Adrenal gland (tissue), 12 donors: ENCODE measurements around the gene MGMT. TPM values are rescaled to one million over a fixed set of nuclear protein-coding genes. Genes with fewer than 3 reads are reported as not detected.

ENCODE experiments used
- DNase-seq, 7 donors: peaks; one replicate each; pipeline ENCODE4 v3.0.0-alpha.2; 2019 to 2020
- H3K27ac ChIP-seq, 5 donors: fragments of 200-600 bp; sonication (generic) in 4 of 5; 1 replicate in 3 of 5; 2 replicates in 2 of 5; pipeline versions ENCODE4 v1.5.1 to v1.8.0; 2016 to 2020; ENCODE audit warnings: mild to moderate bottlenecking in 1 of 5
- H3K27me3 ChIP-seq: fragments of 200-600 bp; 2 replicates; pipeline ENCODE4 v1.8.0; 2021
- H3K36me3 ChIP-seq, 2 donors: fragments of 200-600 bp; replicated peaks in 1 of 2; 1 replicate in 1 of 2; 2 replicates in 1 of 2; pipeline versions ENCODE4 v1.5.1 to v1.8.0; 2018 to 2022
- H3K4me1 ChIP-seq, 2 donors: fragments of 200-600 bp; replicated peaks in 1 of 2; 1 replicate in 1 of 2; 2 replicates in 1 of 2; pipeline versions ENCODE4 v1.5.1 to v1.8.0; 2018 to 2021
- H3K4me3 ChIP-seq, 4 donors: fragments of 200-600 bp; sonication (generic) in 3 of 4; one replicate each; pipeline ENCODE4 v1.5.1; 2016 to 2018
- H3K9me3 ChIP-seq, 3 donors: fragments of 200-600 bp; sonication (generic) in 1 of 3; replicated peaks in 1 of 3; 1 replicate in 2 of 3; 2 replicates in 1 of 3; pipeline versions ENCODE4 v1.5.1 to v1.8.0; 2016 to 2021
- POLR2A ChIP-seq, 2 donors: fragments of 450-650 bp; IDR thresholded peaks; one replicate each; pipeline ENCODE4 v1.6.1; 2017; ENCODE audit warnings: antibody characterized with exemption in 2 of 2, mild to moderate bottlenecking in 2 of 2, moderate library complexity in 1 of 2
- WGBS, 4 donors: extraction: QIAGEN DNeasy Blood & Tissue Kit in 2 of 4; methylation state at CpG; one replicate each; pipeline versions ENCODE4 v1.1.5 to v1.1.7; 2013 to 2017; 5-methylcytosine and 5-hydroxymethylcytosine counted together
- intact Hi-C, 2 donors: fragments of 100-400 bp; cut with DNase I; formaldehyde crosslinking; loops; one replicate each; pipeline versions ENCODE4 v1.14.1 to v1.15.0; 2022 to 2023
- polyA plus RNA-seq, 3 donors: library from polyadenylated mRNA; stranded (reverse); fragments of 200-250 nt in 2 of 3; fragments of 350-450 nt in 1 of 3; fragmentation: Illumina TruSeq in 1 of 3; extraction: RNeasy Lipid Tissue Mini Kit (QIAGEN cat#74804) in 1 of 3; gene quantifications; one replicate each; pipeline ENCODE4 v1.2.3, GENCODE V29; 2013 to 2014
- total RNA-seq, 9 donors: library from RNA; depleted of rRNA in 4 of 9; stranded (reverse); fragments of >200 nt in 4 of 9; fragments of 120-200 nt in 1 of 9; fragmentation: NEBNext Ultra II Directional in 1 of 9; extraction: Animal tissue kit (Norgen Biotek cat#: 25700) in 1 of 9; gene quantifications; one replicate each; pipeline versions ENCODE4 v1.1.0 to v1.2.4, GENCODE V29; 2013 to 2023
- TF ChIP-seq, protein P1 (sequence below), 6 experiments: fragments of 450-650 bp in 4 of 6; fragments of 200-600 bp in 2 of 6; sonication (generic) in 1 of 6; IDR thresholded peaks; 1 replicate in 5 of 6; 2 replicates in 1 of 6; pipeline versions ENCODE4 v1.5.1 to v1.8.0; 2016 to 2021; ENCODE audit warnings: antibody characterized with exemption in 6 of 6, mild to moderate bottlenecking in 2 of 6, moderate library complexity in 1 of 6
- donor health status: healthy with polysubstance abuse.
- donor health status: Bipolar disorder and iron deficiency.
- donor health status: DM: yes; HTN: yes; CAD: no.
- donor health status: DM: no; HTN: no; CAD: no.
- donor health status: DM: no; HTN: no; CAD: no.
- donor health status: DM: yes; HTN: yes; CAD: no.

The MGMT gene
- total and polyA plus RNA-seq, 12 donors, result 3.8 to 35.8 (median 21.2) TPM

DNA sequence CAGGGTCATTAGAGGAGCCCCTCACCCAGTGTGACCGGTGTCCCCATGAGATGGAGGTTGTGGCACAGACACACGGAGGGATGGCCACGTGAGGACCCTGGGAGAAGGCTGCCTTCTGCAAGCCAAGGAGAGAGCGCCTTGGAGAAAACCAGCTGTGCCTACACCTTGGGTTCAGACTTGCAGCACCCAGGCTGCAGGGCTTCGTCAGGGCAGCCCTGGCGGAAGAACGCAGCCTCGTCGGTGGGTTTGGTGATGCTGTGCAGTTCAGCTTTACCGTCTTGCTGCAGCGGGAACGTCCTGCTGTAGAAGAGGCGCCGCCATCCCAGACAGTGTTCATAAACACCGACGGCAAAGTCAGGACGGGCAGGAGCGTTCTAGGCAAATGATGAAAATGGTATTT, 89.3 kb downstream of the MGMT start:
- no peaks in the 10 kb centered on the region for H3K36me3 ChIP-seq
- H3K27me3 ChIP-seq, result no peaks in the 10 kb centered on the region
- H3K9me3 ChIP-seq, result no peaks in the 10 kb centered on the region
- TF ChIP-seq POLR2A (IDR thresholded peaks at IDR 0.05), result no peak
- TF ChIP-seq, protein P1, sequence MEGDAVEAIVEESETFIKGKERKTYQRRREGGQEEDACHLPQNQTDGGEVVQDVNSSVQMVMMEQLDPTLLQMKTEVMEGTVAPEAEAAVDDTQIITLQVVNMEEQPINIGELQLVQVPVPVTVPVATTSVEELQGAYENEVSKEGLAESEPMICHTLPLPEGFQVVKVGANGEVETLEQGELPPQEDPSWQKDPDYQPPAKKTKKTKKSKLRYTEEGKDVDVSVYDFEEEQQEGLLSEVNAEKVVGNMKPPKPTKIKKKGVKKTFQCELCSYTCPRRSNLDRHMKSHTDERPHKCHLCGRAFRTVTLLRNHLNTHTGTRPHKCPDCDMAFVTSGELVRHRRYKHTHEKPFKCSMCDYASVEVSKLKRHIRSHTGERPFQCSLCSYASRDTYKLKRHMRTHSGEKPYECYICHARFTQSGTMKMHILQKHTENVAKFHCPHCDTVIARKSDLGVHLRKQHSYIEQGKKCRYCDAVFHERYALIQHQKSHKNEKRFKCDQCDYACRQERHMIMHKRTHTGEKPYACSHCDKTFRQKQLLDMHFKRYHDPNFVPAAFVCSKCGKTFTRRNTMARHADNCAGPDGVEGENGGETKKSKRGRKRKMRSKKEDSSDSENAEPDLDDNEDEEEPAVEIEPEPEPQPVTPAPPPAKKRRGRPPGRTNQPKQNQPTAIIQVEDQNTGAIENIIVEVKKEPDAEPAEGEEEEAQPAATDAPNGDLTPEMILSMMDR (IDR thresholded peaks at IDR 0.05), result no peak
- no peaks in the 10 kb centered on the region for H3K4me1 ChIP-seq
- WGBS, 4 donors, result 91 to 98% (median 95%) methylated on average over 12 to 18 of the region's 18 CpGs
- no peak overlapping the region for H3K27ac ChIP-seq
- intact Hi-C loops, result no loop called here
- no peak overlapping the region for H3K4me3 ChIP-seq
- DNase-seq, result no peak

DNA sequence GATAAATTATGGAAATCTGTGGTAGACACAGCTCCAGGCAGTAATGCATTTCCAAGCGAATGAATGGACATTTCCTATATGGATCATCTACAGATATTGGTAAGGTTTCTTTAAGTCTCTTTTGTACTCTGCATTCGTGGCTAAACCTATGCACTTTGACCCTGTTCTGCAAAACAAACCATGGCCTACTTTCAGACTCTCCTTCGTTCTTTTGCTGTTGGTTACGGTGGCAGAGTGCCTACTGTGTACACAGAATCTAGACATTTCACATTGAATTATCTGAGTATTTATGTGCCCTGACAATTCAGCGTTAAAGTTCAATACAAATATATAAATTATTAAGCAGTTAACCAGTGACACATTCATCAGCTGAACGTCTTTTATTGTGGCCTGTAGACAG, 93.3 kb downstream of the MGMT start:
- Histone ChIP-seq H3K36me3 (no peaks in the 10 kb centered on the region), H3K4me1 (no peaks in the 10 kb centered on the region), H3K9me3 (no peaks in the 10 kb centered on the region), H3K27me3 (no peaks in the 10 kb centered on the region), H3K27ac (no peak overlapping the region), H3K4me3 (no peak overlapping the region)
- TF ChIP-seq, protein P1 (IDR thresholded peaks at IDR 0.05), result no peak
- TF ChIP-seq POLR2A (IDR thresholded peaks at IDR 0.05), result no peak
- 85 to 87% (median 86%) methylated on average over 6 of the region's 6 CpGs for WGBS, 4 donors
- no peak for DNase-seq
- intact Hi-C loops, result no loop called here

DNA sequence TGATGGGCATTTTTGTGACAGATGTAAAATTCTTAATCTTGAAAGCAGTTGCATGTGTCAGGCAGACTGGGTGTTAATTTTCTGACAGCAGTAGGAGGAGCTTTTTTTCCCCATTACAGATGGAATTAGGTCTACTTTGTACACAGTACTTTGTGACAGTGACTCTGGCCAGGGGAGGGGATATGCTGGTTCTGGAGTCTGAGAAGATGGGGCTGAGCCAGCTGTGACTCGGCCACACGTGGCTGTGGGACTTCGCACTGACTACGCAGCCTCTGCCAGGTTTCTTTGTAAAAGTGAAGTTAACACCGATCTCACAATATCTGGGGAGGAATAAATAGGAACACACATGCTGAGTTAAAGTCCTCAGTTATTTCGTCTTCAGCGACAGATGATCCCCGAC, 95.4 kb downstream of the MGMT start:
- H3K4me3 ChIP-seq, result no peak overlapping the region
- no peaks in the 10 kb centered on the region for H3K9me3 ChIP-seq
- 82 to 96% (median 94%) methylated on average over 8 of the region's 8 CpGs for WGBS, 4 donors
- no peak for DNase-seq
- intact Hi-C loops, result no loop called here
- H3K36me3 ChIP-seq, result no peaks in the 10 kb centered on the region
- TF ChIP-seq, protein P1 (IDR thresholded peaks at IDR 0.05), result no peak
- no peak for TF ChIP-seq POLR2A (IDR thresholded peaks at IDR 0.05)
- H3K27ac ChIP-seq, result no peak overlapping the region
- no peaks in the 10 kb centered on the region for H3K27me3 ChIP-seq
- H3K4me1 ChIP-seq, result no peaks in the 10 kb centered on the region

DNA sequence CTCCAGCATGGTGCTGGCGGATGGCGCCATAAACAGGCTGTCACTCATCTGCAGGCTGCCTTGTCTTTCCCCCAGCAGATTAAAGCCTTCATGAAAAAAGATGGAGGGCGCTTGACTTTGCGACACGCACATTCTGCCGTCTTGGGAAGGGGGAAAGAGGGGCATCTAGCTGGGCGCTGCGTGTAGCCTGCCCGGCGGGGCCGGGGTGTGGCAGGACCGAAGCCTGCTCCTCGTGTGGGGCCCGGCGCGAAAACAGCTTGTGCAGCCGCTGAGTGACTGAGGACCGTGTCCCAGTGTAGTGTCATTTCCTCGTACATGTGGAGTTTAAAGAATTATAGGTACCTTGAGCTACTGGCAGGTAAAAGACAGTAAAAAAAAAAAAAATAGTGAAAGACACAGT, 97.9 kb downstream of the MGMT start:
- Histone ChIP-seq H3K36me3 (no peaks in the 10 kb centered on the region), H3K27me3 (no peaks in the 10 kb centered on the region), H3K4me1 (no peaks in the 10 kb centered on the region), H3K4me3 (no peak overlapping the region), H3K9me3 (no peaks in the 10 kb centered on the region), H3K27ac (no peak overlapping the region)
- TF ChIP-seq POLR2A (IDR thresholded peaks at IDR 0.05), result no peak
- TF ChIP-seq, protein P1 (IDR thresholded peaks at IDR 0.05), result no peak
- intact Hi-C loops, result no loop called here
- 94 to 98% (median 97%) methylated on average over 19 of the region's 19 CpGs for WGBS, 4 donors
- DNase-seq, result no peak
